ENCODE results near the gene PIP5K1C.
"Not testable (repeated sequence)": the region's sequence is repeated elsewhere in the genome, so short reads cannot be mapped to it uniquely, and the experiment has no call there.

PIP5K1C gene

DNA sequence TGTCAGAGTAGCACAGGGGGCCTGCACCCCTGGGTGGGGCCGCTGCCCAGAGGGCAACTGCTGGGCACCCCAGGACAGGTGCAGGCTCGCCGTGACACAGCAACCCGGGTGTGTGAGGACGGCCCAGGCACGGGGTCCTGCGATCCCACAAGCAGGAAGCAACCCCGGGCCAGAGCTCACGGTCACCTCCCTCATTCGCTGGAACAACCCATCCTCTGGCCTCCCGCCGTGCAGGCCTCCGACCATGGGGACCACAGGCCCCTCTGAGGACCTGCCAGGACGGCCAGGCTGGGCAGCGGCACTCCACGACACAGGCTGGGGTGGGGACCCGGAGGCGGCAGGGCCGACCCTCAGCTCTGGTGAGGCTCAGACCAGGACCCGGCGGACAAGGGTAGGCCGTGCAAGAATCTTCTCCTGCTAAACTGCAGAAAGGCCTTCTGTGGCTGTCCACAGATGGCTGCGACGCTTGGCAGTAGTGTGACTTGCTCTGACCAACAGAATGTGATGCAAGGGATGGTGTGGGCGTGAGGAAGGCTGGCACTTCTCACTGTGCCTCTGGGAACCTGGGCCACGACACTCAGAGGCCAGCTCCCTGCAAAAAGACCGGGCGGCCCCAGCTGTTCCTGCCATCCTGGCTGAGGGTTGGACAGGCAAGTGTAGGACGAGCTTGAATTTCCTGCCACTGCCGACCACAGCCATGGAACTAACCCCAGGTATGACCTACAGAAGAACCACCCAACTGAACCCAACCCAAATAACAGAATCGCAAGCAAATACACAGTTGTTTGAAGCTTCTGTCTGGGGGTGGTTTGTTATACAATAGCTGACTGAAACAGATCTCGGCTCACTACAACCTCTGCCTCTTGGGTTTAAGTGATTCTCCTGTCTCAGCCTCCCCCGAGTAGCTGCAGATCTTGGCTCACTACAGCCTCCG, 26.5 kb downstream of the PIP5K1C start:
- DNase-seq = no peak

DNA sequence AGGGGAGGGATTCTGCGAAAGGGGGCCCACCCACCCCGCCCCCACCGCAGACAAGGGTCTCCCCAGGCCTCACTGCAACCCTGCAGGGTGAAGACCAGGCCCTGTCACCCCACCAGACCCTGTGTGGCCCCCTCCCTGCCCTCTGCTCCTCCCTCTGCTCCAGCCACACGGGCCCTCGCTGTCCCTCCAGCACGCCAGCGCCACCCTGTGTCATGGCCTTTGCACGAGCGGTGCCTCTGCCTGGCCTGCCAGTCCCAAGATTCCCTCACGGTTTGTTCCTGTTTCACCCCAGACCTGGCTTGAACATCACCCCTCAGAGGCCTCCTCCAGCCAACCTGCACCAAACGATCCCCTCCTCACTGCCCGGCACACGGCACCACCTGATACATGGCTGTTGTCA, 27.3 kb downstream of the PIP5K1C start:
- DNase-seq = no peak

DNA sequence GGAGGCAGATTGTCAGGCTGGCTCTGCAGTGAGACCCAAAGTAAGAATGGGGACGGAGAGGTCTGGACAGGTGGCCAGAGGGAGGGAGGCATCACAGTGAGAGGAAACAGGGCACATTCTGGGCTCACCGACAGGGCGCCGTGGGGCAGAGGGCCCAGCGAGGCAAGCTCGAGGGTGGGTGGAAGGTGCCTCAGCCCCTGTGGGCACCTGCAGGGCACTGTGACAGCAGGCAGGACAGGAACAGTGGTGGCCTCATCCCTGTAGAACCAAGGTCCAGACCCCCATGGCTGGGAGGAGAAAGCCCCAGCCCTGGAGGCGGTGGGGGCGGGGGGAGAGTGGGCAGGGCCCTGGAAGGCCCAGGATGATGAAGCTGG, 27.7 kb downstream of the PIP5K1C start:
- no peak for DNase-seq

DNA sequence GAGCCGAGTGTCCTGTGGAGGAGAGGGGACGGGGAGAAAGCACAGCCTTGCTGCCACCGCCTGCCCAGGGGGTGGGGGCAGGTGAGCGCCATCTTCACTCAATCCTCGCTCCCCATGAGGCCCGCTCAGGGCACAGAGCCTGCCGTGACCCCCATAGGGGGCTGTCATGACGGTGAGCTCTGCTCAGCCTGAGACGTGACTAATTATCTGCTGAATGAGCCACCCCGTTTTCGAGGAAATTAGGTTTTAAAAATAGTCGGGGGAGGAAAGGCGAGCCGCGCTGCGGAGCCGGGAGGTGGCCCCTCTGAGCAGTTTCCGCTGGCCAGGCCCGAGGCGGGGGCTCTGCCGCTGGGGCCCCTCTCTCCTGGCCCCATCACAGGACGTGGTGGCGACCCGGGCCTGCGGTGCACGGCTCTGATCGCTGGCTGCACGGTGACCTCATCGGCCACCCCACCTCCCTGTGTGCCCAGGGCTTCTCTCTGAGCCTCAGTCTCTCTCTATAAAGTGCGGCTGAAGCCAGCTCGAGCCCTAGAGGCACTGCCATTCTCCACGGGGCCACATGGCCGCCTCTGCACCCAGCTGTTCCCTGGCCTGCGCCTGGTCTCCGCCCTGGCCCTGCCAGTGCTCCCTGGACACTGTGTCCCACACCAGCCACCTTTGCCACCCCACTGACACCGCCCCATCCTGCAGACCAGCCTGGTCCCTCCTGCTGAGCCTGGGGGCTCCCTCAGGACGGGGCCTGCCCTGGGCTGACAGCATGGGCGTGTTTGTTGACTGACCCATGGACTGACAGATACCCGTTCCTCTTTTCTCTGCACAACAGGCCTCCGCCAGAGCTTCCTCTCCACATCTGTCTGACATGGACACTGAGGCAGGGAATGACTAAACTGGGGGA, 28.3 kb downstream of the PIP5K1C start:
- DNase-seq = peak; percentile 26

DNA sequence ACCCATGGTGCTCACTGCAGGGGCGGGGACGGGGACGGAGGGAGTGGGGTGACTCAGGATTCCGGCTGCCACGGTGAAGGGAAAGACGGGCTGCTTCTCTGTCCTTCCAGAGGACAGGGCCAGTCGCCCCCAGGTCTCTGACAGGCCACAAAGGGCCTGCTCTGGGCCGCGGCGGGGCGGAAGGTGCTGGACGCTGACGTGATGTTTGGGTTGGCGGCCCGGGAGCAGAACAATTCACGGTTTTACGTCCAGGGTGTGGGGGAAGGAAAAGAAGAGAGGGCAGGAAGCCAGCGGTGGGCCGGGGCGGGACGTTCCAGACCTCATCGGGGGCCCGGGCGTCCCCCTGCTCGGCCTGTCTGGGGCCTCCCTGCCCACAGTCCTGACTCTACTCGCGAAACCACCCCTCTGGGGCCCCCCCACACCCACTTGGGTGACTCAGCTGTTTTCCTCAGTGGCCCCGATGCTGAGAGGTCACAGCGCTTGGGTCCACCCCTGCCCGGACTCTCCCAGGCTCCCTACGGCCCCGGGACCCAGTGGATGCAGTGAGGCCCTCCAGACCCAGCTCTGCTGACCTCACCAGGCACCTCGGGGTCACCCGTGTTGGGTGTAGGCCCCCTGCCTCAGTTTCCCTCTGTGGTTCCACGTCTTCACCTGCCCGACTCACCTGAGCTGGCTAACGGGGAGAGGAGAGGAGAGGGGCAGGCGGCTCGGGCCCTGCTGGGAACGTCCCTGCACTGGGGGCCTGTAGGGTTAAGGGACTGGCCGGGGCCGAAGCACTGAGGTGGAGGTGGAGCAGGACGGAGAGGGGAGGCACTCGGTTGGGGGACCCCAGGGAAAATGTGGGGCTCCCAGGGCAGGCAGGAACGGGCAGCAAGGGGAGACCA, 29.2 kb downstream of the PIP5K1C start:
- DNase-seq = peak; percentile 18

DNA sequence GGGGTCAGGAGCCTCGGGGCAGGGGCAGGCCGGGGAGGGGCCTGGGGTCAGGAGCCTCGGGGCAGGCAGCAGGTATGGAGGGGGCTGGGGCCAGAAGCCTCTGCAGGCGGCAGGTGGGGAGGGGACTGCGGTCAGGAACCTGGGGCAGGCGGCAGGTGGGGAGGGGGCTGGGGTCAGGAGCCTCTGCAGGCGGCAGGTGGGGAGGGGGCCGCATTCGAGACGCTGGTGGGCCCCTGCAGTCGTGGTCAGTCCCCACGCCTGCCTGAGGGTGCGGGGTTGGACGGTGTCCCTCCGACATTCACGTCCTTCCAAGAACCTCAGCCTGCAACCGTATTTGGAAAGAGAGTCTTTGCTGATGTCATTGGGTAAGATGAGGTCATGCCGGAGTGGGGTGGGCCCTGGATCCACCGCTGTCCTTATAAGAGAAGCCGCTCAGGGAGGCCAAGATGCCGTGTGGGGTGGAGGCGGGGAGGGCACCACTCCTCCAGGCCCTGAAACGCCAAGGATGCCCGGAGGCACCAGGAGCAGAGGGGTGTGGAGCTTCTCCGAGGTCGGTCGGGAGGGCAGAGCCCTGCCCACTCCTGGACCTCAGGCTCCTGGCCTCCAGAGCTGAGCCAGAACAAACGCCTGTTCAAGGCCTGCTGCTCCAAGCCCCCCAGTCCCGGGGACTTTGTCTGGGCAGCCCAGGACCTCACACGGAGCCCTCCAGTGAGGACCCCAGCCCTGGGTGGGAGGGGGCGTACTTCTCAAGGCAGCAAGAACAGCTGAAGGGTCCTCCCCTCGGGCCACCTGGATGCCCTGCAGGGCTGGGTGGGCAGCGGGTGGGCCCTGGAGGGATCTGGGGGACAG, 30.1 kb downstream of the PIP5K1C start:
- no peak for DNase-seq

DNA sequence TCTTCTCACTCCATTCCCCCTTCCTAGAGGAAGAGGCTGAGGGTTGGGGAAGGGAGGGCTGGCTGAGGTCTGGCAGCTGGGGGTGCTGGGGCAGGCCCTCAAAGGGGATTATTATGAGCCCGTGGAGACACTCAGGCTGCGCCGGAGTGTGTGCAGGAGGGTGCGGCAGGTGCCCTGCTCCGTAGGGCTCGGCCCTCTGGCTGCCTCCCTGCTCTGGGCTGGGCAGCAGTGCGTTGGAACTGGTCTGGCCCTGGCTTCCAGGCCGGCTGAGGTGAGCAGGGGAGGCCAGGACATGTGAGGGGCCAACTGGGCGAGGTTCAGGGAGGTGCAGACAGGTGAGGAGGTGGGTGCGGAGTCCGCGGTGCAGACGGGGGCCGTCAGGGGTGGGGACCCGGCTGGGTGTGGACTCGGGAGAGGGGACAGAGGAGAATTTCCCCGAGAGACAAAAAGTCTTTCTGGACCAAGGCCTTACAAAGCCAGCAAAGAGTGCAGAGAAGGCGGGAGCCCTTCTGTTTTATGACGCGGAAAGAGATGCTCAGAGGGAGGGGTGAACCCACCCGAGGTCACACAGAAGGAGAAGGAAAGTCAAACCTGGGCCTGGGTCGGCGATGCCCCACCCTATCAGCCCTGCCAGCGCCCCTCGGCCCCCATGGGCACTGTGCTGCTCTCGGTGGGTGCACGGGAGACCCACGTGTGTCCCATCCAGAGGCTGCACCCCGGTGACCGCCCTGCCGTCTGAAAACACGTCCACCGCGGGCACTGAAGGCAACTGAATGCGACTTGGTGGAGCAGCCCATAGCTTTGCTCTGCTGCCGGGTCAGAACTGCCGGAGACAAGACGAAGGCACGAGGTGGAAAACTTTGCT, 31.0 kb downstream of the PIP5K1C start:
- no peak for DNase-seq

DNA sequence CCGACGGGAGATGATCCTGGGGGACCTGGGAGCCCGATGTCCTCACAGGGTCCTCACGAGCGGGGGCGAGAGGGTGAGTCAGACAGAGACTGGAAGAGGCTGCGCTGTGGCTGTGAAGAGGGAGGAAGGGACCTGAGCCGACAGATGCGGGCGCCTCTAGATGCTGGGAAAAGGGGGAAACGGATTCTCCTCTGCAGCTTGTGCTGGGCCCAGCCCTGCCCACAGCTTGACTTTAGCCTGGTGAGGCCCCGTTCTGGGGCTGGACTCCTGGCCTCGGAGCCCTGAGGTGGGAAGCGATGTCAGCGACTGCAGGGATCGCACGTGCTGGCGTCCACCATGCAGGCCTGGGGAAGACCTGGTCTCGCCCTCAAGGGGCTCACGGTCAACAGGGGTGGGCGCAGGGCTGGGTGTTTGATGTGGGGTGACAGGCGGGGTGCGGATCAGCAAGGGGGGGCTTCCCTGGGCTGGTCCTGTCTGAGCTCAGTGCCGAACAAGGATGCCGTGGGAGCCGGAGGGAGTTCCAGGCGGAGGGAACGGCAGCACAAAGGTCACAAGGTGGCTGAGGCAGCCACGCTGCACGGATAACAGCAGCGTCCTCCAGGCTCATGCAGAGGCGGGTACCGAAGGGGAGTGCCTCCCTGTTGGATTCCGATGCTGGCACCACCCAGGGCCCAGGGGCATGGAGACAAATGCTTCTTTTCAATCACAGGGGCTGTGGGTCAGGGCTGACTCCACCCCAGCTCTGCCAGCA, 31.8 kb downstream of the PIP5K1C start:
- DNase-seq = no peak

DNA sequence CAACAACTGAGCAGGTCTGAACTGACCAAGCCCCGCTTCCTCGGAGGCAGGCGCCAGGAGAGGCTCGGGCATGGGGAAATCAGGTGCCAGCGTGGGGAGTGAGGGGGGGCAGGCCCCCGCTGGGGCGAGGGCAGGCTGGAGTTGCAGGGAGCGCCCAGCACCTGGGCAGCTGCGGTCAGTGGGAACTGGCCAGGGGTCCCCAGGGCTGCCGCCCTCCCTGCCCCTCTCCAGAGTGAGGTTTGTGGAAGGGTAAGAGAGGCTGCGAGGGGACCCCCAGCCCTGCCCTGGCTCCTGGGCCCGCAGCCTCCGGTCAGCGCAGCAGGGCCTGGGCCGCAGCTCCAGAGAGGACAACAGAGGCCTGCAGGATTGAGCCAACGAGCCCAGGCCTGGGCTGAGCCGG, 32.5 kb downstream of the PIP5K1C start:
- no peak for DNase-seq

DNA sequence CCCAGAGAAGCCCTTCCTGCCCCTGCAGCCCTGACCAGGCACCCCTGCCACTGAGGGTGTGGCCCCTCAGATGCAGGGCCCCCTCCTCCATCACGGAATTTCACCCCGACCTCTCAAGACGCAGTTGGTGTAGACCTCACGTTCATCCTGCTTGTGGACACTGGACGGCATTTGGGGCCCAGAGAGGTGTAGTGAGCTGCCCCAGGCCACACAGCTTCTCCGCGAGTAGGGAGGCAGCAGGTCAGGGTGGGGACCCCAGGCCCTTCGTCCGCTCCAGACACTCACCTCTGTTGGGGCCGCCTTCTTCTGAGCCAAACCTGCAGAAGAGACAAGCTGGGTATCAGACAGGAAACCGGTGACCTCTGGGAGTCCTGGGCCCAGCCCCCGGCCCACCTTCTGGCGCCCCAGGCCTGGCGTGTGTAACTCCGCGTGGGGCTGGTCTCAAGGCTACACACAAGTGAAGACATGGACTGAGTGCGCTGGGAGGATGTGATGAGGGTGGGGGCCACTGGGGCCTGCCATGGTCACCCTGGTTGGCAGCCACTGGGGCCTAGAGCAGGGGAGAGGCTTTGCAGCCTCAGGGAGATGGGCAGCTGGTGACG, 33.1 kb downstream of the PIP5K1C start:
- no peak for DNase-seq

DNA sequence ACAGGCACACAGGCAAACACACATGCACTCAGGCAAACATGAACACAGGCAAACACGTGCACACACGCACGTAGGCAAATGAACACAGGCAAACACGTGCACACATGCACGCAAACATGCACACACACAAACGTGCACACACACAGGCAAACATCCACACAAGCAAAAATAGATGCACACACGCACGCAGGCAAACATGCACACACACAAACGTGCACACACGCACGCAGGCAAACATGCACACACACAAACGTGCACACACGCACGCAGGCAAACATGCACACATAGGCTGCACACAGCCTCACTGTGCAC, 33.8 kb downstream of the PIP5K1C start:
- DNase-seq = not testable (repeated sequence)

DNA sequence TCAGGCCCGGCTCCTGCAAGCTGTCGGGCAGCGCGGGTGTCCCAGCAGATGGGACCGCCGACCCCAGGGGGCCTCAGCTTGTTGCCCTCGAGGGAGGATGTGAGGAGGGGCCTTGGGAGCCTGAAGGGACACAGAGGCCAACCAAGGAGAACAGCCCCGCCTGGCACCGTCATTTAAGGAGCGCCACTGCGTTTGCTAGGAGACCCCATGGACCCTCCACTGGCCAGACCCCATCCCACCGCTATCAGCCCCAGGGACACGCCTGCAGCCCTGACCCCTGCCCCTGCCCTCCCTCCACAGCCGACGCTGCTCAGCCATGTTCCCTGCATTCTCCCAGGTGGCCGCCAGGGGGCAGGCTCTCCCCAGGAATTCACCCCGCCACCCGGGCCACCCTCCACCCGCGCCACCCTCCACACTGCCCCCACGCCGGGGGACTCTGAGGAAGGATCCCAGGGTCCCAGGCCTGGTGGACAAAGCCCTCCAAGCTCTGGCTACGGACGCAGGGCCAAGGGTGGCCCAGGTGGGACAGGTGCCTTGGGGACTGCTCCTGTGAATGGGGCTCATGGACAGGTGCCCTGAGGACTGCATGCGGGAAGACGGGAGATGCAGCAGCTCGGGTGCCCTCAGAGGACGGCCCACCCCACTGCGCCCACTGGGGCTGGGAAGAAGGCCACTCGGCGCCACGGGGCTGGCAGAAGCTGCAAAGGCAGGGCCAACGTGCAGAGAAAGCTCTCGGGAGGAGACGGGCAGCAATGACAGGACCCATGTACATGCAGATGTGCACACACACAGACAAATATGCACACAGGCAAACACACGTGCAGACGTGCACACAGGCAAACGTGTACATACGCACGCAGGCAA, 34.4 kb downstream of the PIP5K1C start:
- DNase-seq = peak; percentile 62

DNA sequence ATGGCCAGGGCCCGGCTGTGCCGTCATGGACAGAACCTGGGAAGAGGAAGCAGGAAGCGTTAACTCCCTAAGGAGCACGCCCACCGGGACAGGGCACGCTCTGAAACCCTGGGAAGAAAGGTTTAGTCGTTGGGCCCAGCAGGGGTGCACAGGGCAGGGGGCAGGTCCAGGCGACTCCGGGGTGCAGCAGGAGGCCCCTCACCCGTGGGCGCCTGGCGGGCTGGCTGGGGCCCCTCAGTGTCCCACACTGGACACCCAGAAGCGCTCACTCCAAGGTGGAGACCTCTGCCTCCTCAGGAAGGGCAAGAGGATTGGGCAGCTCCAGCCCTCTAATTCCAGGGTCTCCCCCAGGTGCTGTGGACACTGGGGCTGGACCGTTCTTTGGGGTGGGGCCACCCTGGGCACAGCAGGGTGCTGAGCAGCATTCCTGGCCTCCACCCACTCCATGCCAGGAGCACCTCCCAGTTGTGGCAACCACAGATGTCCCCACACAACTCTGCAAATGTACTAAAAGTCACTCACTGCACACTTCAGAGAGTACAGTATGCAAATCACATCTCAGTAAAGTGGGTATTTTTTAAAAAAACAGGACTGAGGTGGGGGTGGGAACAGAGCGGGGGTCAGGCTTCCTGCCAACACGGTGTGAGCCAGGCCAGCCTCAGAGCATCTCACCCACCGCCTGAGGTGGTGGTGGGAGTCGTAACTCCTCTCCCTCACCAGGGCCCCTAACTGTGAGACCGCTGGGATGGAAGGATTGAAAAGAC, 35.2 kb downstream of the PIP5K1C start:
- DNase-seq = no peak

DNA sequence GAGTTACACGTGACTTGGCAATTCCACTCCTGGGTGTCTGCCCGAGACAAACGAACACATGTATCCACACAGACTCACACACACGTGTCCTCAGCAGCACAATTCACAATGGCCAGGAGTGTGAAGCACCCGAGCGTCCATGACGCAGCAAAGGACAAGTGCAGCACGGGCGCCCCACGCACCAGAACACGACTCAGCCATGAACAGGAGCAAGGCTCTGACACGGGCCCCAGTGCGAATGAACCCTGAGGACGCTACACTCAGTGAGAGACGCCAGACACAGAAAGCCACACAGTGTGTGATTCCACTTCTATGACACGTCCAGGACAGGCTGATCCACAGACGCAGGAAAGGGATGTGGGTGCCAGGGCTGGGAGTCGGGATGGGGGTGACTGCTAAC, 36.4 kb downstream of the PIP5K1C start:
- no peak for DNase-seq

DNA sequence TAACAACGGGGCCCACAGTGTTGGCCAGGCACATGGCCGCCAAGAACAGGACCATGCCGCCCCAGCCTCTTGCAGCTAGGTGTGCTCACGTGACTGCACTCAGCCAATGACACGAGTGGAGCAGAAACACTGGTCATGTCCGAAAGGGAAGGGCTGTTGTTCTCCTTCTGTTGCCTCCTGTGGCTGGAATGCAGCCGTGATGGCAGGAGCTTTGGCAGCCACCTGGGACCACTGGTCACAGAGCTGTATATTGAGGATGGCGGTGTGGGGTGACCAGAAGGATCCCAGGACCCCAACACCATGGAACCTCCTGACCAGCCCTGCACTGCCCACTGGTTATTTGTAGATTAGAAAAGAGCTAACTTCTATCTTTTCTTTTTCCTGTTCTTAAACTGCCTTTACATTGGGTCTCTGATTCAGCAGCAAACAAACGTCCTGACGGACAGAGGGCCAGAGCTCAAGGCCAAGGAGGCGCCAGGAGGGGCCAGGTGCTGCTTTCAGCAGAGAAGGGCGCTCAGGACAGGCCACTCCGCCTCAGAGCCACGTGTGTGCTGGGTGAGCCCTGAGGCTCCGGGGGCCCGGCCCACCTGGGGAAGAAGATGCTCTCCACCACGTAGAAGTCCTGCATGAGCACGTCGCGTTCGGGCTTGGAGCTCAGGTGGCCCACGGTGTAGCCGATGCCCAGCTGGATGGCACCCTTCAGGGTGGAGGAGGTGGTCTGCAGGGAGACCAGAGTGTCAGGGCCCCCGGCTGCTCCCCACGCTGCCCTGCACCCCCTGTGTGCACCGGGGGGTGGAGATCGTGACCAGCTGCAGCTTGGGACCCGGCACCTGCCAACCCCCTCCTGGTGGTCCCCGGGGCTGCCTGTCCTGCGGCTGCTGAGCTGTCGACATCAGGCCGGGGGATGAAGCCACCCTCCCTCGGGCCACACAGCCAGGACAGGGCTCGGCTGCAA, 38.7 kb downstream of the PIP5K1C start:
- no peak for DNase-seq

DNA sequence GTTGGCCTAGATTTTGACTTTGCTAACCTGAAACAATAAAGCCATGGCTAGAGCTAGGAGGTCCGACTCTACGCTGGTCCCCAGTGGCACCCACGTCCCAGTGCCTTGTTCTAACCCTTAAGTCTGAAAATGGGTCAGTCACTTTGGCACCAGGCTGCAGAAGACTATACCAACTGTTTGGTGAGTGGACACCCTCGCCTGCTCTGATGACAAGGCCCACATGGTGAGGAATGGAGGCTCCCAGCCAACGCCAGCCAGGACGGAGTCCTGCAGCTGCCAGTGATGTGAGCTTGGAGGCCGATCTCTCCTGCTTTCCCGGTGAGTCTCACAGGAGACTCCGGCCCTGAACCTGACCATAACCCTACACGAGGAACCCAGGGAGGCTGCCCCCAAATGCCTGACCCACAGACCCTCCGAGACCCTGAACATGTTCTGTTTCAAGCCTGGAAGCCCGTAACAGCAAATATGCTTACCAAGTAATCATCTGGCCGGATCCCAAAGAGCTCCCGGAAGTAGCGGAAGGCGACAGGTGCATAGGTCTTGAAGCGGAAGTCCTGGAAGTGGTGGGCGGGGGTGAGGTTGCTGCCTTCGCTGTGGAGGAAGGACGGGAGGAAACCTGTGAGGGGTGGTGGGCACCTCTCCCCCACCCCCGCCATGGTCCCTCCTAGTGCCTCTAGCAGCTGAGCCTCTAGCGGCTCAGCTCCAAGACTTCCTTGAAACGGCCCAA, 39.6 kb downstream of the PIP5K1C start:
- no peak for DNase-seq
